ENCODE results near the gene ABCA10. TPM values are rescaled to one million over a fixed set of nuclear protein-coding genes. Genes with fewer than 3 reads are reported as not detected.

ABCA10 gene
- total and polyA plus RNA-seq, 2 of the 13 experiments (the other 11 are each of a cell fraction or from before 2014, with no cell fraction given) = 0.02 to 0.08 TPM

GRCh38 chr17:69223809-69224208 is 4.8 kb downstream of the ABCA10 start (continued):
- TF ChIP-seq, protein P1, sequence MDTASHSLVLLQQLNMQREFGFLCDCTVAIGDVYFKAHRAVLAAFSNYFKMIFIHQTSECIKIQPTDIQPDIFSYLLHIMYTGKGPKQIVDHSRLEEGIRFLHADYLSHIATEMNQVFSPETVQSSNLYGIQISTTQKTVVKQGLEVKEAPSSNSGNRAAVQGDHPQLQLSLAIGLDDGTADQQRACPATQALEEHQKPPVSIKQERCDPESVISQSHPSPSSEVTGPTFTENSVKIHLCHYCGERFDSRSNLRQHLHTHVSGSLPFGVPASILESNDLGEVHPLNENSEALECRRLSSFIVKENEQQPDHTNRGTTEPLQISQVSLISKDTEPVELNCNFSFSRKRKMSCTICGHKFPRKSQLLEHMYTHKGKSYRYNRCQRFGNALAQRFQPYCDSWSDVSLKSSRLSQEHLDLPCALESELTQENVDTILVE (CRISPR knock-in tag; IDR thresholded peaks at IDR 0.05) = peak; percentile 63; the same call in 1 of the 2 replicates
- peak; percentile 43; the same call in 1 of the 2 replicates for TF ChIP-seq AHDC1 (CRISPR knock-in tag; IDR thresholded peaks at IDR 0.05; ENCODE audit: borderline replicate concordance)
- peak in 1 of 2 experiments; percentile 47; a peak in 1 of 4 replicates for TF ChIP-seq EP300 (IDR thresholded peaks at IDR 0.05; ENCODE audit: low read depth in 2 of 2, low read length in 2 of 2)
- no peak for TF ChIP-seq EP300 (CRISPR knock-in tag; IDR thresholded peaks at IDR 0.05; ENCODE audit: borderline replicate concordance)
- TF ChIP-seq KDM6A (CRISPR knock-in tag; IDR thresholded peaks at IDR 0.05; ENCODE audit: low read depth) = peak; percentile 57; the same call in 1 of the 2 replicates
- peak; percentile 70 for TF ChIP-seq ELF3 (CRISPR knock-in tag; IDR thresholded peaks at IDR 0.05)
- TF ChIP-seq SOX5 (CRISPR knock-in tag; IDR thresholded peaks at IDR 0.05; ENCODE audit: borderline replicate concordance) = peak; percentile 90
- TF ChIP-seq ZNF432 (CRISPR knock-in tag; IDR thresholded peaks at IDR 0.05; ENCODE audit: borderline replicate concordance) = no peak
- TF ChIP-seq, protein P2, sequence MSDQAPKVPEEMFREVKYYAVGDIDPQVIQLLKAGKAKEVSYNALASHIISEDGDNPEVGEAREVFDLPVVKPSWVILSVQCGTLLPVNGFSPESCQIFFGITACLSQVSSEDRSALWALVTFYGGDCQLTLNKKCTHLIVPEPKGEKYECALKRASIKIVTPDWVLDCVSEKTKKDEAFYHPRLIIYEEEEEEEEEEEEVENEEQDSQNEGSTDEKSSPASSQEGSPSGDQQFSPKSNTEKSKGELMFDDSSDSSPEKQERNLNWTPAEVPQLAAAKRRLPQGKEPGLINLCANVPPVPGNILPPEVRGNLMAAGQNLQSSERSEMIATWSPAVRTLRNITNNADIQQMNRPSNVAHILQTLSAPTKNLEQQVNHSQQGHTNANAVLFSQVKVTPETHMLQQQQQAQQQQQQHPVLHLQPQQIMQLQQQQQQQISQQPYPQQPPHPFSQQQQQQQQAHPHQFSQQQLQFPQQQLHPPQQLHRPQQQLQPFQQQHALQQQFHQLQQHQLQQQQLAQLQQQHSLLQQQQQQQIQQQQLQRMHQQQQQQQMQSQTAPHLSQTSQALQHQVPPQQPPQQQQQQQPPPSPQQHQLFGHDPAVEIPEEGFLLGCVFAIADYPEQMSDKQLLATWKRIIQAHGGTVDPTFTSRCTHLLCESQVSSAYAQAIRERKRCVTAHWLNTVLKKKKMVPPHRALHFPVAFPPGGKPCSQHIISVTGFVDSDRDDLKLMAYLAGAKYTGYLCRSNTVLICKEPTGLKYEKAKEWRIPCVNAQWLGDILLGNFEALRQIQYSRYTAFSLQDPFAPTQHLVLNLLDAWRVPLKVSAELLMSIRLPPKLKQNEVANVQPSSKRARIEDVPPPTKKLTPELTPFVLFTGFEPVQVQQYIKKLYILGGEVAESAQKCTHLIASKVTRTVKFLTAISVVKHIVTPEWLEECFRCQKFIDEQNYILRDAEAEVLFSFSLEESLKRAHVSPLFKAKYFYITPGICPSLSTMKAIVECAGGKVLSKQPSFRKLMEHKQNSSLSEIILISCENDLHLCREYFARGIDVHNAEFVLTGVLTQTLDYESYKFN (CRISPR knock-in tag; conservative IDR thresholded peaks at IDR 0.05) = peak; percentile 43; the same call in 1 of the 2 replicates
- TF ChIP-seq ZNF431 (CRISPR knock-in tag; IDR thresholded peaks at IDR 0.05; ENCODE audit: borderline replicate concordance, low read depth) = no peak
- TF ChIP-seq TCF7 (IDR thresholded peaks at IDR 0.05; ENCODE audit: low read depth) = 0 out of 2 replicates have a peak, but pooled peaks have one; percentile 24
- TF ChIP-seq KAT8 (CRISPR knock-in tag; IDR thresholded peaks at IDR 0.05) = 0 out of 2 replicates have a peak, but pooled peaks have one; percentile 21
- peak; percentile 66; the same call in 1 of the 2 replicates for TF ChIP-seq ZNF710 (CRISPR knock-in tag; IDR thresholded peaks at IDR 0.05; ENCODE audit: borderline replicate concordance)
- peak; percentile 70; the same call in 1 of the 2 replicates for TF ChIP-seq MIER3 (CRISPR knock-in tag; IDR thresholded peaks at IDR 0.05; ENCODE audit: borderline replicate concordance)
- TF ChIP-seq POGZ (CRISPR knock-in tag; IDR thresholded peaks at IDR 0.05) = peak; percentile 60; the same call in 1 of the 2 replicates
- no peak for TF ChIP-seq ZNF761 (CRISPR knock-in tag; conservative IDR thresholded peaks at IDR 0.05)
